ENCODE measurements around the gene SRD5A3.

The SRD5A3 gene

DNA sequence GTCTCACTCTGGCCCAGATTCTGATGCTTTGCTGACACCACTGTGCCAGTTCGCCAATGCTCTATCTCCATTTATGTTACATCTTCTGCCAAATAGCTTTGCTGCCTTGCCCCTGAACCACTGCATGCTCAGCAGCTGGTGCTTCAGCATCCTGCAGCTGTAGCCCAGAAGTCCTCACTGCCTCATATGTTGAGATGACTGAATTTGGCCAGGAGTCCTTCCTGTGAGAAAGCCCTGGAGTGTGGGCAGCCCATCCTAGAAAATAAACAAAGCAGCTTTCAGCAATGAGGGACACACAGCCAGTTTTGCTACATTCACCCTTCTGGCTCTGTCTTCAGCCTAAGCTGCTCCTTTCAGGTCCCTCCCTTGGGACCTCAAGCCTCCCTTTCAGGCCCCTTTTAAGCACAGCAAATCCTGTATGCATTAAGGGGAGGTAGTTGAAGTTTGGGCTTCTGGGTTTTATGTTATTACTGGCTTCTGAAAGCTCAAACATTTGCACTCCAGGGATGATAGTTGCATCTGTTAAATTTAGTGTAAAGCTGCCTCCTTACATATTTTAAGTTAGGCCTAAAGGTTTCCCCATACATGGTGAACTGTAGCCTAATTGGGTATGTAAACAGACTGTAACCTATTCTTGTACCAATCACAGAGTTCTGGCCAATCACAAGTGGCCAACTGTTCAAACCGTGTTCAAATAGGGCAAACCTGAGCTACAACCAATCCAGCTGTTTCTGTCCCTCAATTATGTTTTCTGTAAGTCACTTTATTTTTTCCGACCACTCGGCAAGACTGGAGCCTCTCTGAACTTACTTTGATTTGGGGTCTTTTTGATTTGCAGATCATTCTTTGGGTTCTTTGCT, 47.6 kb downstream of the SRD5A3 start:
- no peak for DNase-seq (ENCODE audit: low spot score)
- TF ChIP-seq, protein P1, sequence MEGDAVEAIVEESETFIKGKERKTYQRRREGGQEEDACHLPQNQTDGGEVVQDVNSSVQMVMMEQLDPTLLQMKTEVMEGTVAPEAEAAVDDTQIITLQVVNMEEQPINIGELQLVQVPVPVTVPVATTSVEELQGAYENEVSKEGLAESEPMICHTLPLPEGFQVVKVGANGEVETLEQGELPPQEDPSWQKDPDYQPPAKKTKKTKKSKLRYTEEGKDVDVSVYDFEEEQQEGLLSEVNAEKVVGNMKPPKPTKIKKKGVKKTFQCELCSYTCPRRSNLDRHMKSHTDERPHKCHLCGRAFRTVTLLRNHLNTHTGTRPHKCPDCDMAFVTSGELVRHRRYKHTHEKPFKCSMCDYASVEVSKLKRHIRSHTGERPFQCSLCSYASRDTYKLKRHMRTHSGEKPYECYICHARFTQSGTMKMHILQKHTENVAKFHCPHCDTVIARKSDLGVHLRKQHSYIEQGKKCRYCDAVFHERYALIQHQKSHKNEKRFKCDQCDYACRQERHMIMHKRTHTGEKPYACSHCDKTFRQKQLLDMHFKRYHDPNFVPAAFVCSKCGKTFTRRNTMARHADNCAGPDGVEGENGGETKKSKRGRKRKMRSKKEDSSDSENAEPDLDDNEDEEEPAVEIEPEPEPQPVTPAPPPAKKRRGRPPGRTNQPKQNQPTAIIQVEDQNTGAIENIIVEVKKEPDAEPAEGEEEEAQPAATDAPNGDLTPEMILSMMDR (IDR thresholded peaks at IDR 0.05; ENCODE audit: extremely low read depth, missing control alignments), result no peak

GRCh38 chr4:55395218-55395528, 49.1 kb downstream of the SRD5A3 start:
- no peak for DNase-seq (ENCODE audit: low spot score)
- TF ChIP-seq, protein P1 (IDR thresholded peaks at IDR 0.05; ENCODE audit: extremely low read depth, missing control alignments), result no peak

- TF ChIP-seq, protein P1 (IDR thresholded peaks at IDR 0.05; ENCODE audit: extremely low read depth, missing control alignments), result no peak
- peak; percentile 95 for DNase-seq (ENCODE audit: low spot score)
Measured at GRCh38 chr4:55395529-55396307, 49.7 kb downstream of the SRD5A3 start, which contains the start of gene TMEM165. TSS of gene TMEM165 (plus strand) at chr4:55395957. CDS start at chr4:55396190, 233 bp downstream.

- DNase-seq (ENCODE audit: low spot score), result peak; percentile 53
- TF ChIP-seq, protein P1 (IDR thresholded peaks at IDR 0.05; ENCODE audit: extremely low read depth, missing control alignments), result no peak
Measured at GRCh38 chr4:55396308-55397125, 50.5 kb downstream of the SRD5A3 start.

- DNase-seq (ENCODE audit: low spot score), result no peak
Measured at GRCh38 chr4:55397126-55397436, 51.0 kb downstream of the SRD5A3 start.

GRCh38 chr4:55397520-55398321, 51.7 kb downstream of the SRD5A3 start:
- TF ChIP-seq, protein P1 (IDR thresholded peaks at IDR 0.05; ENCODE audit: extremely low read depth, missing control alignments), result no peak
- DNase-seq (ENCODE audit: low spot score), result no peak

More at GRCh38 chr4:55397126-55397436, 51.0 kb downstream of the SRD5A3 start:
- TF ChIP-seq, protein P1 (IDR thresholded peaks at IDR 0.05; ENCODE audit: extremely low read depth, missing control alignments), result no peak
